ENCODE measurements around the gene ARHGEF28.

Gene ARHGEF28

GRCh38 chr5:73692166-73692640 is 66.2 kb downstream of the ARHGEF28 start:
- no peak overlapping the region for H3K4me3 ChIP-seq (ENCODE audit: control insufficient read depth, low read depth, low read length)
- DNase-seq (ENCODE audit: low read depth): peak; percentile 52
- TF ChIP-seq CTCF (IDR thresholded peaks at IDR 0.05; ENCODE audit: control insufficient read depth, insufficient read depth, low read depth, low read length, missing control alignments): no peak

GRCh38 chr5:73692981-73693380 is 67.0 kb downstream of the ARHGEF28 start:
- no peak for TF ChIP-seq CTCF (IDR thresholded peaks at IDR 0.05; ENCODE audit: control insufficient read depth, insufficient read depth, low read depth, low read length, missing control alignments)
- DNase-seq (ENCODE audit: low read depth): no peak
- H3K4me3 ChIP-seq (ENCODE audit: control insufficient read depth, low read depth, low read length): no peak overlapping the region

DNA sequence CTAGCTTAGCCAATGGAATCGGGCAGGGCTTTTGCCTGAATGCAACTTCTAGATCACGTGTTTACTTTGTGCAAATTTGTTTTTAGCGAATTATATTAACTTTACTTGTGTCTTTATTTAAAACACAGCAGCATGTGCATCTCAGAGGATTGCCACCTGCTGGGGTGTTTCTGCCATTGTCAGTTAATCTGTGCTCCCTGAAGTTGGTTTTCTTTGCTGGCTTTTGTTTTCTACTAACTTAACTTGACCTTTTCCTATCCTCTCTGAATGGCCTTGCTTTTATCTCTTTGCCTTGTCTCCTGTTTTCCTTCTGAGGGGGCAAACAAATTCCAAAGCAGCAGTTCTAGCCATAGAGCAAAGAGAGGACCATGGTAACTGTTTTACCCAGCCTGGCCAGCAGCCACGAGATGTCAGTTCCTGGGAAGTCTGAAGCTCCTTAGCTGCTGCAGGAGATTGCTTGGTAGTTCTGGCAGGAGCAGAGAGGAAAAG is 67.6 kb downstream of the ARHGEF28 start:
- no peak for DNase-seq (ENCODE audit: low read depth)
- no peak overlapping the region for H3K4me3 ChIP-seq (ENCODE audit: control insufficient read depth, low read depth, low read length)
- TF ChIP-seq CTCF (IDR thresholded peaks at IDR 0.05; ENCODE audit: control insufficient read depth, insufficient read depth, low read depth, low read length, missing control alignments): peak; percentile 62

- no peak for DNase-seq (ENCODE audit: low read depth)
- H3K4me3 ChIP-seq (ENCODE audit: control insufficient read depth, low read depth, low read length): no peak overlapping the region
- TF ChIP-seq CTCF (IDR thresholded peaks at IDR 0.05; ENCODE audit: control insufficient read depth, insufficient read depth, low read depth, low read length, missing control alignments): no peak
Observed at GRCh38 chr5:73694089-73694488, 68.1 kb downstream of the ARHGEF28 start.

DNA sequence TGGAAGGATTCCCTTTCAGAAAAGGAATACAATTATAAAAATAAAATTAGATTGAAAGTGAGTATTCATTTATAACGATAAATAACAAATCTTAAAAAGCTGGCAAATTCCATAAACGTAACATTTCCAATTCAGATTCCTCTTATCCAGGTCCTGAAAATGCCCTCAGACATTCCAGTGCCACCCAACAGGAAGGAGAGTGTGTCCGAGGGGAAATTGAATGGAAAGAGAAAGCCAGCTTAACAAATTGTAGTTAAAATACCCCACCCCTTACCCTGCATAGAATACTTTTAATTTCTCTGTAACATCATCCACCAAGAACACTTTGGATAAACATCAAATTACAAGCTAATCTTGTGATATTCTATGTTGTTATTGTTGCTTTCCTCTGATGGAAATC is 72.0 kb downstream of the ARHGEF28 start:
- no peak overlapping the region for H3K4me3 ChIP-seq (ENCODE audit: control insufficient read depth, low read depth, low read length)
- TF ChIP-seq CTCF (IDR thresholded peaks at IDR 0.05; ENCODE audit: control insufficient read depth, insufficient read depth, low read depth, low read length, missing control alignments): no peak
- DNase-seq (ENCODE audit: low read depth): no peak

- DNase-seq (ENCODE audit: low read depth): no peak
- TF ChIP-seq CTCF (IDR thresholded peaks at IDR 0.05; ENCODE audit: control insufficient read depth, insufficient read depth, low read depth, low read length, missing control alignments): no peak
- H3K4me3 ChIP-seq (ENCODE audit: control insufficient read depth, low read depth, low read length): no peak overlapping the region
Observed at GRCh38 chr5:73701566-73701965, 75.6 kb downstream of the ARHGEF28 start.

- no peak overlapping the region for H3K4me3 ChIP-seq (ENCODE audit: control insufficient read depth, low read depth, low read length)
- no peak for DNase-seq (ENCODE audit: low read depth)
- no peak for TF ChIP-seq CTCF (IDR thresholded peaks at IDR 0.05; ENCODE audit: control insufficient read depth, insufficient read depth, low read depth, low read length, missing control alignments)
Observed at GRCh38 chr5:73702534-73702933, 76.5 kb downstream of the ARHGEF28 start.
